GM10248 (cell line): ENCODE measurements around the gene HNRNPAB.
"Not testable (repeated sequence)": the region's sequence is repeated elsewhere in the genome, so short reads cannot be mapped to it uniquely, and the experiment has no call there.

Source experiments
- CTCF ChIA-PET: fragments of 300-600 bp; sonication (Branson Sonifier 250); formaldehyde crosslinking; extraction: SDS; loops from one replicate; lab custom pipeline; 2021; ENCODE audit warnings: antibody characterized with exemption; lab: Yijun Ruan, JAX
- POLR2A ChIA-PET: fragments of 350-650 bp; sonication (Branson Sonifier 250); formaldehyde crosslinking; extraction: SDS; loops from one replicate; lab custom pipeline; 2020; ENCODE audit warnings: antibody characterized with exemption; lab: Yijun Ruan, JAX
- DNase-seq: peaks from one replicate; pipeline ENCODE4 v3.0.0; 2012; ENCODE audit errors: extremely low spot score
- CTCF ChIP-seq: IDR thresholded peaks from 2 replicates; pipeline ENCODE4 v1.5.1; 2012; ENCODE audit warnings: mild to moderate bottlenecking, low read depth; ENCODE audit errors: extremely low read depth, missing control alignments, control extremely low read depth

Gene HNRNPAB

GRCh38 chr5:178228609-178229008 lies 24.3 kb downstream of the HNRNPAB start:
- DNase-seq: no peak
- CTCF ChIA-PET: interaction anchor here (0.6 to 0.8 kb wide), 3 partner anchors 11 to 15 kb away, joined by 3 read pairs; no protein-coding TSS in a partner anchor
- POLR2A ChIA-PET: interaction anchor here (1.5 kb wide), 1 partner anchor 21 kb away, joined by 3 read pairs; no protein-coding TSS in a partner anchor
- TF ChIP-seq CTCF: no peak

GRCh38 chr5:178229111-178229510 lies 24.8 kb downstream of the HNRNPAB start:
- DNase-seq, POLR2A ChIA-PET: not testable (repeated sequence)
- CTCF ChIA-PET: interaction anchor here (0.8 kb wide), 1 partner anchor 13 kb away, joined by 3 read pairs; no protein-coding TSS in a partner anchor

- no peak for TF ChIP-seq CTCF
- CTCF ChIA-PET: interaction anchor here (1.0 to 1.5 kb wide), 2 partner anchors 11 to 50 kb away, joined by 3 to 4 read pairs; no protein-coding TSS in a partner anchor
- POLR2A ChIA-PET: interaction anchor here (1.5 kb wide), 1 partner anchor 14 kb away, joined by 5 read pairs; no protein-coding TSS in a partner anchor
- no peak for DNase-seq
These were observed 25.5 kb downstream of the HNRNPAB start for GRCh38 chr5:178229861-178230260.

GRCh38 chr5:178230879-178231538 lies 26.7 kb downstream of the HNRNPAB start:
- no peak for DNase-seq
- no peak for TF ChIP-seq CTCF
- ChIA-PET POLR2A (interaction anchor here (0.5 to 1.5 kb wide), 3 partner anchors 10 to 15 kb away, joined by 3 to 5 read pairs (median 4); no protein-coding TSS in a partner anchor), CTCF (interaction anchor here (1.0 to 1.5 kb wide), 3 partner anchors 10 to 49 kb away, joined by 3 to 4 read pairs (median 3); no protein-coding TSS in a partner anchor)

- TF ChIP-seq CTCF: no peak
- CTCF ChIA-PET: interaction anchor here (1.0 kb wide), 1 partner anchor 17 kb away, joined by 3 read pairs; no protein-coding TSS in a partner anchor
- POLR2A ChIA-PET: interaction anchor here (0.8 to 1.5 kb wide), 3 partner anchors 10 to 27 kb away, joined by 3 to 5 read pairs (median 5); partner anchors contain the start of gene HNRNPAB
- no peak for DNase-seq
These were observed 27.3 kb downstream of the HNRNPAB start for GRCh38 chr5:178231539-178232123.

GRCh38 chr5:178232124-178232919 lies 28.0 kb downstream of the HNRNPAB start, which contains the start of gene PHYKPL:
PHYKPL (minus strand) TSS chr5:178232802; CDS start chr5:178232550, 252 bp downstream.
- DNase-seq: peak; percentile 81
- TF ChIP-seq CTCF: no peak
- CTCF ChIA-PET: interaction anchor here (1.0 to 1.5 kb wide), 3 partner anchors 18 to 35 kb away, joined by 3 to 4 read pairs (median 3); no protein-coding TSS in a partner anchor
- POLR2A ChIA-PET: interaction anchor here (0.9 kb wide), 1 partner anchor 28 kb away, joined by 5 read pairs; the partner anchor contains the start of gene HNRNPAB
